ENCODE measurements around the gene XYLT1. TPM values are rescaled to one million over a fixed set of nuclear protein-coding genes. Genes with fewer than 3 reads are reported as not detected.

The XYLT1 gene
- total and polyA plus RNA-seq, 2 of the 13 experiments (the other 11 are each of a cell fraction or from before 2014, with no cell fraction given), result not detected

DNA sequence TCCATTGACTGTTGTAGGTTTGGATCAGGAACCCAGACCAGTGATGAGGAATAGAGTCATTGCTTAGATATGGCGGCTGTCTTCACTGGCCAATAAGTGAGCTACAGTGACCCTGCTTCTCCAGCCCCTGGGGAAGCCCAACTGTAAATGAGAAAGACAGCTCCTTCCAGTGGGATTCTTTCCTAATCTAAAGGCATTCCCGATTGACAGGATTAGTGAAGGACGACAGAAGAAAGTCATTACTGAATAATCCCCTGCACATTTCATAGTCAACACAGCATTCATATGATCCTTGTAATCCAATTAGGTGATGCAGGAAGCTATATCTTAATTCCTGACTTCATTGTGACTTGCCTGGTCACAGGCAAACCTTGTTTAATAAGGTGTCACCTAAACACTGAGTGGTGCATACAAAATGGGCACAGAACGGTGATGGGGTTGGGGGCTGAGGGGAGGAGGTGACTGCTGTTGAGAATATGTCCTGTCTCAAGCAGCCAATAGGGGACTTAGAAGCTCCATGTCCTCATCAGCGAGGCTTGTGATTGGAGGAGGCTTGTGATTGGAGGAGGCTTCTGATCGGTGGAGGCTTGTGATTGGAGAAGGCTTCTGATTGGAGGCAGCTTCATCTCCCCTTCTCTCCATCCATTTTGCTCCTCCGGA is 242.6 kb downstream of the XYLT1 start (continued):
- TF ChIP-seq PTBP1 (IDR thresholded peaks at IDR 0.05; ENCODE audit: low read depth, low read length, poor library complexity, severe bottlenecking), result no peak
- no peak for TF ChIP-seq NONO (IDR thresholded peaks at IDR 0.05)
- TF ChIP-seq NONO (CRISPR knock-in tag; conservative IDR thresholded peaks at IDR 0.05), result no peak
- TF ChIP-seq EP300 (IDR thresholded peaks at IDR 0.05; ENCODE audit: low read depth in 2 of 2, low read length in 2 of 2), result no peak
- no peak for TF ChIP-seq EP300 (CRISPR knock-in tag; IDR thresholded peaks at IDR 0.05; ENCODE audit: borderline replicate concordance)
- TF ChIP-seq, protein P1, sequence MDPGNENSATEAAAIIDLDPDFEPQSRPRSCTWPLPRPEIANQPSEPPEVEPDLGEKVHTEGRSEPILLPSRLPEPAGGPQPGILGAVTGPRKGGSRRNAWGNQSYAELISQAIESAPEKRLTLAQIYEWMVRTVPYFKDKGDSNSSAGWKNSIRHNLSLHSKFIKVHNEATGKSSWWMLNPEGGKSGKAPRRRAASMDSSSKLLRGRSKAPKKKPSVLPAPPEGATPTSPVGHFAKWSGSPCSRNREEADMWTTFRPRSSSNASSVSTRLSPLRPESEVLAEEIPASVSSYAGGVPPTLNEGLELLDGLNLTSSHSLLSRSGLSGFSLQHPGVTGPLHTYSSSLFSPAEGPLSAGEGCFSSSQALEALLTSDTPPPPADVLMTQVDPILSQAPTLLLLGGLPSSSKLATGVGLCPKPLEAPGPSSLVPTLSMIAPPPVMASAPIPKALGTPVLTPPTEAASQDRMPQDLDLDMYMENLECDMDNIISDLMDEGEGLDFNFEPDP (CRISPR knock-in tag; conservative IDR thresholded peaks at IDR 0.05), result no peak
- TF ChIP-seq ZNF644 (CRISPR knock-in tag; IDR thresholded peaks at IDR 0.05; ENCODE audit: low read depth), result no peak
- TF ChIP-seq NR2C2 (CRISPR knock-in tag; IDR thresholded peaks at IDR 0.05; ENCODE audit: borderline replicate concordance), result no peak
- no peak for TF ChIP-seq CHD4 (IDR thresholded peaks at IDR 0.05; ENCODE audit: borderline replicate concordance, low read length)

DNA sequence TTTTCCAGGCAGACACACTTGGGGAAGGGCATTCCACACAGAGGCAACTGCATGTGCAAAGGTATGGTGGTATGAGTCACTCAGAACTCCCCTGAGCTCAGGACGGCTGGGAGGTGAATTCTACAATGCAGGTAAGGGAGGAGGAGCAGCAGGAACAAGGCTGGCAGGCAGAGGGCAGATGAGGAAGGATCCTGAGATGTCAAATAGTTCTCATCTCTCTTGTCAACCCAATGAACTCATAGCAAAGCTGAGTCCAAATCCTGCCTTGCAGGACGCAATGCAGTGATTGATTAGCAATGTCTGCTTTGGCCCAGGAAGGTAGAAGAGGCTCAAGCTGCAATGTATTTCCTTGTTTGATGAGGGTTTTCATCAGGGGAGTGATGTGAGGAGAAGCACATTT is 243.5 kb downstream of the XYLT1 start:
- in situ Hi-C loops (cut with HindIII; ENCODE audit: extremely low pct_ligation_motif_present, low pct_unique_long_range_greater_than_20kb), result no loop called here
- ChIA-PET POLR2A (no interaction called here), CTCF (ENCODE audit: low intra/inter-chr PET ratio, low total read pairs) (no interaction called here)
- intact Hi-C loops (cut with micrococcal nuclease; ENCODE audit: unreplicated experiment), result no loop called here
- BruUV-seq (replicated peaks), result no TSS peak
- H3K9ac ChIP-seq (ENCODE audit: insufficient read depth, low read depth, low read length), result no peak overlapping the region
- no peaks in the 10 kb centered on the region for H3K36me3 ChIP-seq (replicated peaks in 1 of 2; ENCODE audit: control insufficient read depth in 1 of 2, insufficient read depth in 2 of 2, low read length in 2 of 2)
- no peak overlapping the region for H3K4me3 ChIP-seq (replicated peaks in 1 of 3; ENCODE audit: insufficient read depth in 1 of 3, low read depth in 2 of 3, low read length in 3 of 3)
- no peak for DNase-seq (ENCODE audit: low spot score)
- WGBS (ENCODE audit: low lambda C conversion rate), result 4% methylated on average over 2 of the region's 2 CpGs
- H4K20me1 ChIP-seq (ENCODE audit: insufficient read depth, low read length), result no peaks in the 10 kb centered on the region
- peaks cover 1 to 8% of the 10 kb centered on the region in 2 experiments; a peak in 3 of 5 replicates for H3K27me3 ChIP-seq (ENCODE audit: control insufficient read depth in 1 of 2, insufficient read depth in 2 of 2, low read length in 2 of 2)
- no peaks in the 10 kb centered on the region for H3K4me1 ChIP-seq (ENCODE audit: insufficient read depth, low read length)
- H3K4me2 ChIP-seq (ENCODE audit: low read depth, low read length), result no peak overlapping the region
- no peaks in the 10 kb centered on the region for H3K9me3 ChIP-seq (ENCODE audit: low read length)
- no peaks in the 10 kb centered on the region for H3K79me2 ChIP-seq (ENCODE audit: insufficient read depth, low read length)
- no peak for ATAC-seq
- no peak overlapping the region for H3K27ac ChIP-seq (ENCODE audit: extremely low read length, insufficient read depth, low read length)
- no peak for FAIRE-seq
- H2AFZ ChIP-seq (ENCODE audit: low read length), result no peak overlapping the region
- TF ChIP-seq RAD21 (CRISPR knock-in tag; IDR thresholded peaks at IDR 0.05), result no peak
- TF ChIP-seq GTF2F1 (IDR thresholded peaks at IDR 0.05; ENCODE audit: low read length), result no peak
- no peak for TF ChIP-seq IKZF4 (CRISPR knock-in tag; IDR thresholded peaks at IDR 0.05; ENCODE audit: borderline replicate concordance, low read depth, not compliant biosample characterization)
- TF ChIP-seq ZSCAN22 (CRISPR knock-in tag; IDR thresholded peaks at IDR 0.05), result no peak
- no peak for TF ChIP-seq ZNF224 (CRISPR knock-in tag; IDR thresholded peaks at IDR 0.05)
- TF ChIP-seq TAF15 (IDR thresholded peaks at IDR 0.05; ENCODE audit: low read depth, low read length, poor library complexity, severe bottlenecking), result no peak
- no peak for TF ChIP-seq ZNF484 (CRISPR knock-in tag; IDR thresholded peaks at IDR 0.05; ENCODE audit: borderline replicate concordance, low read depth)
- TF ChIP-seq, protein P2, sequence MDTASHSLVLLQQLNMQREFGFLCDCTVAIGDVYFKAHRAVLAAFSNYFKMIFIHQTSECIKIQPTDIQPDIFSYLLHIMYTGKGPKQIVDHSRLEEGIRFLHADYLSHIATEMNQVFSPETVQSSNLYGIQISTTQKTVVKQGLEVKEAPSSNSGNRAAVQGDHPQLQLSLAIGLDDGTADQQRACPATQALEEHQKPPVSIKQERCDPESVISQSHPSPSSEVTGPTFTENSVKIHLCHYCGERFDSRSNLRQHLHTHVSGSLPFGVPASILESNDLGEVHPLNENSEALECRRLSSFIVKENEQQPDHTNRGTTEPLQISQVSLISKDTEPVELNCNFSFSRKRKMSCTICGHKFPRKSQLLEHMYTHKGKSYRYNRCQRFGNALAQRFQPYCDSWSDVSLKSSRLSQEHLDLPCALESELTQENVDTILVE (CRISPR knock-in tag; IDR thresholded peaks at IDR 0.05), result no peak
- TF ChIP-seq ZC3H4 (CRISPR knock-in tag; IDR thresholded peaks at IDR 0.05; ENCODE audit: borderline replicate concordance), result no peak
- TF ChIP-seq GPN1 (CRISPR knock-in tag; IDR thresholded peaks at IDR 0.05; ENCODE audit: borderline replicate concordance), result no peak
- TF ChIP-seq, protein P3, sequence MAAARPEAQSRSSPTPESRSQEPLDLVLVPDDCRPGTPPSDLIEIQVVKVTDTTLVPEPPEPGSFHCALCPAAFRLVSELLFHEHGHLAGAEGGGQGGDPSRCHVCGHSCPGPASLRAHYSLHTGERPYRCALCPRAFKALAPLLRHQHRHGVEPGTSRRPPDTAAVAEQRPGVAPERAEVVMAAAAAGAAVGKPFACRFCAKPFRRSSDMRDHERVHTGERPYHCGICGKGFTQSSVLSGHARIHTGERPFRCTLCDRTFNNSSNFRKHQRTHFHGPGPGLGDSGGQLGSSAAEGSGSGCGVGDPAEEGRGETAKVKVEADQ (CRISPR knock-in tag; IDR thresholded peaks at IDR 0.05; ENCODE audit: borderline replicate concordance), result no peak
- TF ChIP-seq GATA4 (IDR thresholded peaks at IDR 0.05; ENCODE audit: borderline replicate concordance, low read depth), result no peak
- TF ChIP-seq XBP1 (CRISPR knock-in tag; IDR thresholded peaks at IDR 0.05), result no peak
- TF ChIP-seq TRIM24 (CRISPR knock-in tag; IDR thresholded peaks at IDR 0.05), result no peak

All from HepG2 (cell line).